GM18858 (cell line): Measurements from ENCODE around the gene SUCLG2.

Experiments used
- ATAC-seq: cut with Tn5 transposase; IDR thresholded peaks from one replicate; pipeline ENCODE4 v1.9.1; 2021; ENCODE audit not compliant: unreplicated experiment

The SUCLG2 gene

GRCh38 chr3:67460841-67461510 is 193.4 kb downstream of the SUCLG2 start:
- no peak for ATAC-seq

GRCh38 chr3:67459796-67460195 is 194.6 kb downstream of the SUCLG2 start:
- ATAC-seq, result no peak

- ATAC-seq, result no peak
Observed at GRCh38 chr3:67458896-67459530, 195.4 kb downstream of the SUCLG2 start.

GRCh38 chr3:67458408-67458807 is 196.0 kb downstream of the SUCLG2 start:
- ATAC-seq, result no peak

- ATAC-seq, result no peak
Observed at GRCh38 chr3:67453628-67454027, 200.8 kb downstream of the SUCLG2 start.

GRCh38 chr3:67450153-67450552 is 204.3 kb downstream of the SUCLG2 start:
- ATAC-seq, result no peak

- ATAC-seq, result no peak
Observed at GRCh38 chr3:67447393-67447792, 207.0 kb downstream of the SUCLG2 start.

- ATAC-seq, result no peak
Observed at GRCh38 chr3:67437789-67438188, 216.6 kb downstream of the SUCLG2 start.

- no peak for ATAC-seq
Observed at GRCh38 chr3:67437090-67437489, 217.3 kb downstream of the SUCLG2 start.

- no peak for ATAC-seq
Observed at GRCh38 chr3:67433109-67433508, 221.3 kb downstream of the SUCLG2 start.

GRCh38 chr3:67431887-67432286 is 222.5 kb downstream of the SUCLG2 start:
- ATAC-seq, result no peak

GRCh38 chr3:67423722-67424121 is 230.7 kb downstream of the SUCLG2 start:
- no peak for ATAC-seq

- ATAC-seq, result no peak
Observed at GRCh38 chr3:67421912-67422311, 232.5 kb downstream of the SUCLG2 start.

- no peak for ATAC-seq
Observed at GRCh38 chr3:67419779-67420178, 234.6 kb downstream of the SUCLG2 start.

- no peak for ATAC-seq
Observed at GRCh38 chr3:67419218-67419529, 235.2 kb downstream of the SUCLG2 start.

- no peak for ATAC-seq
Observed at GRCh38 chr3:67418426-67419217, 235.8 kb downstream of the SUCLG2 start.

GRCh38 chr3:67416703-67417102 is 237.7 kb downstream of the SUCLG2 start:
- no peak for ATAC-seq

GRCh38 chr3:67415511-67415910 is 238.9 kb downstream of the SUCLG2 start:
- ATAC-seq, result no peak

- no peak for ATAC-seq
Observed at GRCh38 chr3:67414740-67415139, 239.7 kb downstream of the SUCLG2 start.

- no peak for ATAC-seq
Observed at GRCh38 chr3:67405193-67405592, 249.2 kb downstream of the SUCLG2 start.

GRCh38 chr3:67402873-67403272 is 251.5 kb downstream of the SUCLG2 start:
- no peak for ATAC-seq

- no peak for ATAC-seq
Observed at GRCh38 chr3:67401921-67402320, 252.5 kb downstream of the SUCLG2 start.
